ENCODE data around the gene MERTK.

MERTK gene

GRCh38 chr2:112073875-112074274, 175.5 kb downstream of the MERTK start:
- TF ChIP-seq EZH2phosphoT487 (IDR thresholded peaks at IDR 0.05; ENCODE audit: low read length) (no peak), CTCF (IDR thresholded peaks at IDR 0.05; ENCODE audit: low read length) (no peak), EZH2 (optimal IDR thresholded peaks at IDR 0.05; ENCODE audit: low read depth, low read length) (no peak)
- H3K4me3 ChIP-seq (ENCODE audit: low read length): no peak overlapping the region
- peaks cover 29% of the 10 kb centered on the region for H3K79me2 ChIP-seq (ENCODE audit: low read length)
- H3K4me2 ChIP-seq (ENCODE audit: low read depth, low read length): no peak overlapping the region
- H3K27me3 ChIP-seq (replicated peaks; ENCODE audit: insufficient read depth, low read length): no peaks in the 10 kb centered on the region
- H3K9me2 ChIP-seq (replicated peaks; ENCODE audit: insufficient read depth, low read length): no peaks in the 10 kb centered on the region
- no peaks in the 10 kb centered on the region for H4K20me1 ChIP-seq (ENCODE audit: insufficient read depth, low read length)
- no peaks in the 10 kb centered on the region for H3F3A ChIP-seq (ENCODE audit: insufficient read depth, low read length)
- H3K27ac ChIP-seq (ENCODE audit: low read length): no peak overlapping the region
- no peaks in the 10 kb centered on the region for H3K36me3 ChIP-seq (replicated peaks; ENCODE audit: insufficient read depth, low read length)
- DNase-seq: no peak
- no peak overlapping the region for H2AFZ ChIP-seq (ENCODE audit: low read length)
- no peak overlapping the region for H3K9ac ChIP-seq (ENCODE audit: low read length)
- no peaks in the 10 kb centered on the region for H3K9me3 ChIP-seq (replicated peaks; ENCODE audit: insufficient read depth, low read length)
- no peaks in the 10 kb centered on the region for H3K4me1 ChIP-seq (ENCODE audit: low read length)

GRCh38 chr2:112074506-112074905, 176.1 kb downstream of the MERTK start:
- Histone ChIP-seq H3K79me2 (ENCODE audit: low read length) (peaks cover 29% of the 10 kb centered on the region), H3F3A (ENCODE audit: insufficient read depth, low read length) (no peaks in the 10 kb centered on the region), H3K4me1 (ENCODE audit: low read length) (no peaks in the 10 kb centered on the region), H3K9ac (ENCODE audit: low read length) (no peak overlapping the region), H2AFZ (ENCODE audit: low read length) (no peak overlapping the region), H3K9me2 (replicated peaks; ENCODE audit: insufficient read depth, low read length) (no peaks in the 10 kb centered on the region), H3K36me3 (replicated peaks; ENCODE audit: insufficient read depth, low read length) (no peaks in the 10 kb centered on the region), H4K20me1 (ENCODE audit: insufficient read depth, low read length) (no peaks in the 10 kb centered on the region), H3K4me2 (ENCODE audit: low read depth, low read length) (no peak overlapping the region), H3K27ac (ENCODE audit: low read length) (no peak overlapping the region), H3K4me3 (ENCODE audit: low read length) (no peak overlapping the region), H3K27me3 (replicated peaks; ENCODE audit: insufficient read depth, low read length) (no peaks in the 10 kb centered on the region), H3K9me3 (replicated peaks; ENCODE audit: insufficient read depth, low read length) (no peaks in the 10 kb centered on the region)
- DNase-seq: no peak
- no peak for TF ChIP-seq CTCF (IDR thresholded peaks at IDR 0.05; ENCODE audit: low read length)
- no peak for TF ChIP-seq EZH2phosphoT487 (IDR thresholded peaks at IDR 0.05; ENCODE audit: low read length)
- TF ChIP-seq EZH2 (optimal IDR thresholded peaks at IDR 0.05; ENCODE audit: low read depth, low read length): no peak

GRCh38 chr2:112075490-112076260, 177.3 kb downstream of the MERTK start:
- DNase-seq: no peak
- H3K4me1 ChIP-seq (ENCODE audit: low read length): no peaks in the 10 kb centered on the region
- no peaks in the 10 kb centered on the region for H4K20me1 ChIP-seq (ENCODE audit: insufficient read depth, low read length)
- no peaks in the 10 kb centered on the region for H3F3A ChIP-seq (ENCODE audit: insufficient read depth, low read length)
- peaks cover 29% of the 10 kb centered on the region for H3K79me2 ChIP-seq (ENCODE audit: low read length)
- no peaks in the 10 kb centered on the region for H3K27me3 ChIP-seq (replicated peaks; ENCODE audit: insufficient read depth, low read length)
- no peak overlapping the region for H3K4me3 ChIP-seq (ENCODE audit: low read length)
- no peaks in the 10 kb centered on the region for H3K36me3 ChIP-seq (replicated peaks; ENCODE audit: insufficient read depth, low read length)
- no peak overlapping the region for H3K9ac ChIP-seq (ENCODE audit: low read length)
- TF ChIP-seq CTCF (IDR thresholded peaks at IDR 0.05; ENCODE audit: low read length): no peak
- TF ChIP-seq EZH2 (optimal IDR thresholded peaks at IDR 0.05; ENCODE audit: low read depth, low read length): no peak
- TF ChIP-seq EZH2phosphoT487 (IDR thresholded peaks at IDR 0.05; ENCODE audit: low read length): no peak
- no peaks in the 10 kb centered on the region for H3K9me2 ChIP-seq (replicated peaks; ENCODE audit: insufficient read depth, low read length)
- H3K9me3 ChIP-seq (replicated peaks; ENCODE audit: insufficient read depth, low read length): no peaks in the 10 kb centered on the region
- no peak overlapping the region for H3K27ac ChIP-seq (ENCODE audit: low read length)
- H2AFZ ChIP-seq (ENCODE audit: low read length): no peak overlapping the region
- no peak overlapping the region for H3K4me2 ChIP-seq (ENCODE audit: low read depth, low read length)

Measured in MM.1S (cell line).